GM23338 (cell line): Measurements from ENCODE around the gene COMMD7. TPM values are rescaled to one million over a fixed set of nuclear protein-coding genes. Genes with fewer than 3 reads are reported as not detected.
A peak's percentile ranks its signal among the peaks of the same experiment; 100 is the strongest.

Source experiments
- ATAC-seq: fragments of 200-7000 bp; cut with Tn5 transposase; 3 replicates; pipeline ENCODE4 v1.9.1; 2020
- DNase-seq: peaks from one replicate; pipeline ENCODE4 v3.0.0-alpha.2; 2015; ENCODE audit warnings: low spot score
- H2AFZ ChIP-seq: fragments of 200-600 bp; sonication (generic); 2 replicates; pipeline ENCODE4 v1.8.0; 2016; ENCODE audit warnings: antibody characterized with exemption, mild to moderate bottlenecking, moderate library complexity
- H3F3A ChIP-seq: fragments of 200-600 bp; sonication (generic); replicated peaks from 2 replicates; pipeline ENCODE4 v1.8.0; 2017; ENCODE audit warnings: antibody characterized with exemption, mixed run types, low read depth
- H3K27ac ChIP-seq: fragments of 200-600 bp; sonication (generic); 2 replicates; pipeline ENCODE4 v1.6.1; 2016; ENCODE audit warnings: low read depth
- H3K27me3 ChIP-seq: fragments of 200-600 bp; sonication (generic); 2 replicates; pipeline ENCODE4 v1.8.0; 2016; ENCODE audit warnings: mild to moderate bottlenecking, mixed run types, moderate library complexity; ENCODE audit not compliant: insufficient read depth
- H3K36me3 ChIP-seq: fragments of 200-600 bp; sonication (generic); 2 replicates; pipeline ENCODE4 v1.8.0; 2016; ENCODE audit warnings: mild to moderate bottlenecking; ENCODE audit not compliant: insufficient read depth
- H3K4me1 ChIP-seq: fragments of 200-600 bp; sonication (generic); 2 replicates; pipeline ENCODE4 v1.8.0; 2016; ENCODE audit warnings: mild to moderate bottlenecking, moderate library complexity; ENCODE audit not compliant: insufficient read depth
- H3K4me2 ChIP-seq: fragments of 200-600 bp; sonication (generic); 2 replicates; pipeline ENCODE4 v1.7.1; 2017; ENCODE audit warnings: mixed run types
- H3K4me3 ChIP-seq: fragments of 200-600 bp; sonication (generic); 2 replicates; pipeline ENCODE4 v1.6.1; 2016; ENCODE audit warnings: mixed run types
- H3K79me2 ChIP-seq: fragments of 200-600 bp; sonication (generic); replicated peaks from 2 replicates; pipeline ENCODE4 v1.8.0; 2017; ENCODE audit warnings: mild to moderate bottlenecking; ENCODE audit not compliant: insufficient read depth
- H3K9me2 ChIP-seq: fragments of 200-600 bp; sonication (generic); 2 replicates; pipeline ENCODE4 v1.8.0; 2017; ENCODE audit not compliant: insufficient read depth
- H4K20me1 ChIP-seq: fragments of 200-600 bp; sonication (generic); replicated peaks from 2 replicates; pipeline ENCODE4 v1.8.0; 2017; ENCODE audit warnings: mild to moderate bottlenecking; ENCODE audit not compliant: insufficient read depth
- H3K27ac Mint-ChIP-seq: 2 replicates; pipeline ENCODE4 v1.8.0; 2020; ENCODE audit warnings: inconsistent platforms, mild to moderate bottlenecking, moderate library complexity, mixed read lengths
- H3K27me3 Mint-ChIP-seq: 3 replicates; pipeline ENCODE4 v1.8.0; 2022; ENCODE audit warnings: low read depth, mild to moderate bottlenecking, moderate library complexity, mixed read lengths, inconsistent platforms; ENCODE audit not compliant: insufficient read depth, poor library complexity
- H3K36me3 Mint-ChIP-seq: 3 replicates; pipeline ENCODE4 v1.8.0; 2021; ENCODE audit warnings: low read depth, mild to moderate bottlenecking, inconsistent platforms, moderate library complexity, mixed read lengths
- H3K4me1 Mint-ChIP-seq: 3 replicates; pipeline ENCODE4 v1.8.0; 2020; ENCODE audit warnings: mild to moderate bottlenecking, inconsistent platforms, mixed read lengths
- H3K4me3 Mint-ChIP-seq: 3 replicates; pipeline ENCODE4 v1.8.0; 2021; ENCODE audit warnings: moderate library complexity, mild to moderate bottlenecking, inconsistent platforms, mixed read lengths
- H3K9me3 Mint-ChIP-seq: 3 replicates; pipeline ENCODE4 v1.8.0; 2020; ENCODE audit warnings: moderate library complexity, mild to moderate bottlenecking, inconsistent platforms, mixed read lengths
- CREB1 ChIP-seq: fragments of 250-450 bp; sonication (Bioruptor Pico); IDR thresholded peaks from 2 replicates; pipeline ENCODE4 v1.5.0; 2020; ENCODE audit warnings: low read depth, mild to moderate bottlenecking, moderate library complexity
- EZH2 ChIP-seq: fragments of 200-600 bp; sonication (generic); IDR thresholded peaks from one replicate; pipeline ENCODE4 v1.8.0; 2017; ENCODE audit warnings: antibody characterized with exemption, mild to moderate bottlenecking, low read depth; ENCODE audit not compliant: unreplicated experiment
- EZH2phosphoT487 ChIP-seq: fragments of 200-600 bp; sonication (generic); IDR thresholded peaks from one replicate; pipeline ENCODE4 v1.8.1; 2018; ENCODE audit warnings: antibody characterized with exemption; ENCODE audit not compliant: unreplicated experiment
- JUNB ChIP-seq: IDR thresholded peaks from one replicate; pipeline ENCODE4 v1.6.1; 2016; ENCODE audit warnings: antibody characterized with exemption; ENCODE audit not compliant: unreplicated experiment
- NANOG ChIP-seq: IDR thresholded peaks from 2 replicates; pipeline ENCODE4 v1.6.1; 2016; ENCODE audit warnings: antibody characterized with exemption, borderline replicate concordance
- POLR2AphosphoS5 ChIP-seq: IDR thresholded peaks from 2 replicates; pipeline ENCODE4 v1.6.1; 2016; ENCODE audit warnings: antibody characterized with exemption, low read depth
- REST ChIP-seq: IDR thresholded peaks from one replicate; pipeline ENCODE4 v1.6.1; 2018; ENCODE audit warnings: antibody characterized with exemption; ENCODE audit not compliant: unreplicated experiment
- STAT1 ChIP-seq: IDR thresholded peaks from one replicate; pipeline ENCODE4 v1.6.1; 2016; ENCODE audit warnings: antibody characterized with exemption; ENCODE audit not compliant: unreplicated experiment
- ZNF114 ChIP-seq: fragments of 250-450 bp; sonication (Bioruptor Pico); IDR thresholded peaks from 2 replicates; pipeline ENCODE4 v1.5.0; 2020; ENCODE audit warnings: mild to moderate bottlenecking, moderate library complexity
- ZNF331 ChIP-seq: fragments of 250-450 bp; sonication (Bioruptor Pico); IDR thresholded peaks from 2 replicates; pipeline ENCODE4 v1.5.0; 2020; ENCODE audit warnings: low read depth, mild to moderate bottlenecking, moderate library complexity
- ZNF462 ChIP-seq: fragments of 250-450 bp; sonication (Bioruptor Pico); IDR thresholded peaks from 2 replicates; pipeline ENCODE4 v1.5.0; 2020; ENCODE audit warnings: mild to moderate bottlenecking, moderate library complexity
- polyA plus RNA-seq: library from polyadenylated mRNA; unstranded; fragments of >200 nt; fragmentation: Nextera tagmentation; extraction: Ambion mirVana; gene quantifications from 2 replicates; pipeline ENCODE4 v1.2.1, GENCODE V29; 2016
- total RNA-seq: library from RNA; depleted of rRNA; stranded (reverse); fragments of >200 nt; shearing (Covaris generic); gene quantifications from 2 replicates; pipeline ENCODE4 v1.2.3, GENCODE V29; 2014
- TF ChIP-seq, protein P1 (sequence below): IDR thresholded peaks from 2 replicates; pipeline ENCODE4 v1.6.1; 2016; ENCODE audit warnings: antibody characterized with exemption
- TF ChIP-seq, protein P2 (sequence below), 2 experiments: fragments of 200-600 bp in 1 of 2; sonication (generic) in 1 of 2; conservative IDR thresholded peaks; 2 replicates each; pipeline versions ENCODE4 v1.5.1 to v1.6.1; 2016 to 2017; ENCODE audit warnings: antibody characterized with exemption in 2 of 2, low read depth in 2 of 2, mild to moderate bottlenecking in 2 of 2, moderate library complexity in 1 of 2

COMMD7 gene
- total and polyA plus RNA-seq, 2 experiments from 2014 or later: 67.3 to 86.4 TPM

DNA sequence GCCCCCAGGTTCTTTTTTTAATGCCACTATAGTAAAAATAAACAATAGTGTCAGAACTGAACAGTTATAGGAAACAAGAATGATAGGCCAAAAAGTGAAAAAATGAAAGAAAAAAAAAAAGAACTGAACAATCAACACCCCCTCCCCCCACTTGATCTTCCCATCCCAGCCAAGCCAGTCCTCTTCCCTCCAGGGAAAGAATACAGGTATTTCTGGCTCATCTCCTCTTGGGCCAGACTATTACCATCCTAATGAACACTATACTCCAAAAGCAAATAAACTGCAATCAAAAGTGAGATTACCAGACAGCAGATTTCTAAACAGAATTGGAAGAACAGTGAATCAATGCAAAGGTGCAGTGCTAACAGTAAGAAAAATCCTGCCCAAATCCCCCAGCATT, 48.2 kb downstream of the COMMD7 start:
- no peak overlapping the region for H3K4me3 ChIP-seq
- ATAC-seq: no peak
- H3K36me3 ChIP-seq: 0 out of 2 replicates have a peak, but pooled peaks cover 3% of the 10 kb centered on the region
- peaks cover 32% of the 10 kb centered on the region for H3F3A ChIP-seq
- TF ChIP-seq ZNF331 (CRISPR knock-in tag) (no peak), ZNF462 (CRISPR knock-in tag) (no peak), EZH2 (no peak), JUNB (no peak), EZH2phosphoT487 (no peak), ZNF114 (no peak), POLR2AphosphoS5 (no peak), STAT1 (no peak), REST (no peak), NANOG (no peak), CREB1 (CRISPR knock-in tag) (no peak)
- TF ChIP-seq, protein P1, sequence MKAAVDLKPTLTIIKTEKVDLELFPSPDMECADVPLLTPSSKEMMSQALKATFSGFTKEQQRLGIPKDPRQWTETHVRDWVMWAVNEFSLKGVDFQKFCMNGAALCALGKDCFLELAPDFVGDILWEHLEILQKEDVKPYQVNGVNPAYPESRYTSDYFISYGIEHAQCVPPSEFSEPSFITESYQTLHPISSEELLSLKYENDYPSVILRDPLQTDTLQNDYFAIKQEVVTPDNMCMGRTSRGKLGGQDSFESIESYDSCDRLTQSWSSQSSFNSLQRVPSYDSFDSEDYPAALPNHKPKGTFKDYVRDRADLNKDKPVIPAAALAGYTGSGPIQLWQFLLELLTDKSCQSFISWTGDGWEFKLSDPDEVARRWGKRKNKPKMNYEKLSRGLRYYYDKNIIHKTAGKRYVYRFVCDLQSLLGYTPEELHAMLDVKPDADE: no peak
- TF ChIP-seq, protein P2, sequence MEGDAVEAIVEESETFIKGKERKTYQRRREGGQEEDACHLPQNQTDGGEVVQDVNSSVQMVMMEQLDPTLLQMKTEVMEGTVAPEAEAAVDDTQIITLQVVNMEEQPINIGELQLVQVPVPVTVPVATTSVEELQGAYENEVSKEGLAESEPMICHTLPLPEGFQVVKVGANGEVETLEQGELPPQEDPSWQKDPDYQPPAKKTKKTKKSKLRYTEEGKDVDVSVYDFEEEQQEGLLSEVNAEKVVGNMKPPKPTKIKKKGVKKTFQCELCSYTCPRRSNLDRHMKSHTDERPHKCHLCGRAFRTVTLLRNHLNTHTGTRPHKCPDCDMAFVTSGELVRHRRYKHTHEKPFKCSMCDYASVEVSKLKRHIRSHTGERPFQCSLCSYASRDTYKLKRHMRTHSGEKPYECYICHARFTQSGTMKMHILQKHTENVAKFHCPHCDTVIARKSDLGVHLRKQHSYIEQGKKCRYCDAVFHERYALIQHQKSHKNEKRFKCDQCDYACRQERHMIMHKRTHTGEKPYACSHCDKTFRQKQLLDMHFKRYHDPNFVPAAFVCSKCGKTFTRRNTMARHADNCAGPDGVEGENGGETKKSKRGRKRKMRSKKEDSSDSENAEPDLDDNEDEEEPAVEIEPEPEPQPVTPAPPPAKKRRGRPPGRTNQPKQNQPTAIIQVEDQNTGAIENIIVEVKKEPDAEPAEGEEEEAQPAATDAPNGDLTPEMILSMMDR (conservative IDR thresholded peaks at IDR 0.05; ENCODE audit: low read depth in 2 of 2): no peak
- peaks cover 22% of the 10 kb centered on the region for H3K4me1 ChIP-seq
- no peak for DNase-seq
- Mint-ChIP-seq H3K27ac (no peak overlapping the region), H3K27me3 (peaks cover 9% of the 10 kb centered on the region), H3K4me3 (no peak overlapping the region), H3K9me3 (no peaks in the 10 kb centered on the region; the same call in 2 of the 3 replicates), H3K4me1 (peaks cover 13% of the 10 kb centered on the region), H3K36me3 (peaks cover 15% of the 10 kb centered on the region)
- no peak overlapping the region for H3K4me2 ChIP-seq
- peaks cover 7% of the 10 kb centered on the region for H4K20me1 ChIP-seq
- peak overlapping the region; percentile 90 for H3K27ac ChIP-seq
- H2AFZ ChIP-seq: no peak overlapping the region
- H3K9me2 ChIP-seq: no peaks in the 10 kb centered on the region
- H3K79me2 ChIP-seq: peaks cover 3% of the 10 kb centered on the region; the same call in 1 of the 2 replicates
- no peaks in the 10 kb centered on the region for H3K27me3 ChIP-seq
